GM21526 (cell line): ENCODE measurements around the gene OLA1.

Experiments
- ATAC-seq: cut with Tn5 transposase; IDR thresholded peaks from one replicate; pipeline ENCODE4 v1.9.1; 2021; ENCODE audit warnings: moderate library complexity; ENCODE audit not compliant: unreplicated experiment, low FRiP score

The OLA1 gene

DNA sequence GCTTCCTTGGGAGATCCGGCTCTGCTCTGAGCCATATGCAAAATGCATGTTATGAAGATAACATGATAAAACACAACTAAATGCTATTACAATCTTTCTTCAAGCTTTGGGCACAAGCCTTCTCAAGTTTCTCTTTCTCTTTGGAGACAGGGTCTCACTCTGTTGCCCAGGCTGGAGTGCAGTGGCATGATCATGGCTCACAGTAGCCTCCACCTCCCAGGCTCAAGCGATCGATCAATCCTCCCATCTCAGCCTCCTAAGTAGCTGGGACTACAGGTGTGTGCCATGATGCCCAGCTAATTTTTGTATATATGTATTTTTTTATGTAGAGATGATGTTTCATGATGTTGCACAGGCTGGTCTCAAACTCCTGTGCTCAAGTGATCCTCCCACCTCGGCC is 175.5 kb downstream of the OLA1 start:
- no peak for ATAC-seq

DNA sequence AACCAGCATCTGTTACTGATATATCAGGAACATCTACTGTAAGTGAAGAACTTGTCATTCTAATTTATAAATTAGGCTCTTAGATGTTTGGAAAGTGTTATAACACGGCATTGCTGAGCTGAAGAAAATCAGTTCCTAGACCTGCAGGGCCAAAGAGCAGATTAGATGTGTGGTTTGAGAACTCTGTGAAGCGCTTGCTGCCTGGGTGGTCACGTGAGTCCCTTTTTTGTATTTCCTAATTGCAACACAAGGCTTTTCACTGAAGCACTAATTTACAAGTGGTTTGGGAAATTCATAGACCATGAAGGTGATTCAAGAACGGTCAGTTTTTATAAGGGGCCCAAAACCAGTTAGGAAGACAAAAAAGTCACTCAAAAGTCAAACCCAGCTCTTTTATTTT is 176.3 kb downstream of the OLA1 start:
- no peak for ATAC-seq

DNA sequence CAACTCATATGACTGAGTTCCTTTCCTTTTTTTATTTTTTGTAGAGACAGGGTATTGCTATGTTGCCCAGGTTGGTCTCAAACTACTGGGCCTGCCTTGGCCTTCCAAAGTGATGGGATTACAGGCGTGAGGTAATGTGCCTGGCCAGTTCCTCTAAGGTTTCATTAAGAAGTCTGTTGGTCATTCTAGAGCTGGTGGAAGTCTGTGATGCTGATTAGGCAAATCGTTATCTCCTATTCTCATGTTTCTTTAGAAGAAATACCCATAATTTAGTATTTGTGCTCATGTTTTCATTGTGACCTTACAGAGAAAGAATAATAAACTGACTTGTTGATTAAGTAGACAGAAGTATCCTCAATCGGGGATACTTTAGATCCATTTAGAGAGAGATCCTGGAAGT is 177.0 kb downstream of the OLA1 start:
- ATAC-seq = no peak

DNA sequence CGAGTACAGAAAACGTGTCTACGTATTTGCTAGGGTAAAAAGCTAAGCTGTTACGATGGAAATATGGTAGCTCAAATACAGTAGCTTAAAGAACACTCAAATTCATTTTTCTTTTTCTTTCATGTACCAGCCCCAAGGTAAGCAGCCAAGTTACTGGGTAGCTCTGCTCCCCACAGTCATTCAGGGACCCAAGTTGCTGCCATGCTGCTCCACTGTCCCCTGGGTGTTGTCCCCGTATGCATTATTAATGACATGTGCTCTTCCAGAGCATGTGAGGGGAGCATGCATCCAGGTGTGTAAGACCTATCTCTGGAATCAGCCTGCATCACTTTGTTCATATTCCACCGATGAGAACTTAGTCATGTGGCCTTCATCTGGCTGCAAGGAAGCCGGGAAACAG is 178.1 kb downstream of the OLA1 start:
- no peak for ATAC-seq

DNA sequence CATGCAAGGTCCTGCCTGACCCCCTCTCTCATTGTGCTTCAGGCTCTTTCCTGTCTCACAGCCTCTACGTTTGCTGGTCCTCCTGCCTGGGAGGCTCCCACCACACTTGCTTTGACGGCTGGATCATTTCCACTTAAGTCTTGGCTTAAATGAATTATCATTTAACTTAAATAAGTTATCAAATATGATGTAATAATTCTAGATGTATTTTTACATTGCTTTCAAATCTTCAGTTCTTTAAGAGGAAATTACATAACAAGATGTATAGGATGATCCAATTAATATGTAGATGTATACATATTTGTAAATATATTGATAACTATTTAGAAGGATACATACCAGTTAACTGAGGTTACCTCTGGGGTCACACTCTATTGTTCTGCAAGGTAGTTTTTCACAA is 180.5 kb downstream of the OLA1 start:
- ATAC-seq = no peak

DNA sequence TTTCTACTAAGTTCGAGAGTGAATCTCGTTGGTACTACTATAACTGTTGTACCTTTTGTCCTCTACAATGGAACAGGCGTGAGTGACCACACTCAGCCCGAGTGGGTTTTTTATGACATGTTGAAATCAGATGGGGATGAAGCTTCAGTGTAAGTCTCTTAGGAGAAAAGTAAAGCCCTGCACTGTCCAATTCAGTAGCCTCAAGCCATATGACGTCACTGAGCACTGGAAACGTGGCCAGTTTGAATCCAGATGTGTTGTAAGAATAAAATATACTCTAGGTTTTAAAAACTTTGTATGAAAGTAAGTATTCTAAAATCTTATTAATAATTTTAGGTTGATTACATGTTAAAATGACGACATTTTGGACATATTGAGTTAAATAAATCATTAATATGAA is 181.5 kb downstream of the OLA1 start:
- ATAC-seq = no peak

DNA sequence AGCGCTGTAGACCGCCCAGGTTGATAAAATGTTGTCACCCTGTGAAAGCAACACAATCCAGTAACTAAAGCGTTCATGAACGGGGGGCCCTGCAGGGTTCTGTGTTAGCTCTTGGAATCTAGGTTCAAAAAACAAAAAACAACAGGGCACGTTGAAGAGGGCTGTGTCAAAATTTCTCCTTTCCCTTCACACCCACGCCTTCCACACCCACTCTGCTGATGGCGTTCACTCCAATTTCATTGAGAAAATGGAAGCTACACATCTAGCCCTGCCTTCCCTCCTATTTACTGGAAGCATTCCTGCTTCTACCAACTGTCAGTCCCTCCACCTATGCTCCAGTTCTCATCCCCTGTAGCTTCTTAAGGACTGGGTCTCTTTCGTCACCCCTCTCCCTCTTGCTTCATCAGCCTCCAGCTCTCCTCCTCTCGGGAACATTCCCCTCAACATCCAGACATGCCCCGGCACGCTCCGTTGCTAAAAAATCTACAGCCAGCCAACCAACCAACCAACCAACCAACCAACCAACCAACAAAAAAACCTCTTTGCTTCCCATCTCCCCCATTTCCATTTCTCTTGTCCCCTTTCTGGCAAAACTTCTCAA is 184.7 kb downstream of the OLA1 start:
- ATAC-seq = no peak

DNA sequence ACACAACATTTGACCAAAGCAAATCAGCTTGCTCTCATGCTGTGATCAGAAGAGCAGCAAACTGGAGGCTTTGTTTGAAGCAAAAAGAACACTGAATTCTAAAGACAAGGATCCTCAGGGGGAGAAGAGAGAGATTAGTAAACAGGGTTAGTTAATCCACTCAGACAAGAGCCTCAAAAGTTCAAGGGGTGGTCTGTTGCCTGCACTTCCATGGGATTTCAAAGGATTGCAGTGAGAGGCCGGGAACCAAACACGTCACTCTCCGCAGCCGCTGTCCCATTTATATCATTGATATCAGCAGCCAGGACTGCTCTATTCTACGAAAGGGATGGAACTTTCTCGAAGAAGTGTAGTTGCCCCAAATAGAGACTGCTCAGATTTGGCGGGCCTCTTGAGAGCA is 185.4 kb downstream of the OLA1 start:
- ATAC-seq = no peak

DNA sequence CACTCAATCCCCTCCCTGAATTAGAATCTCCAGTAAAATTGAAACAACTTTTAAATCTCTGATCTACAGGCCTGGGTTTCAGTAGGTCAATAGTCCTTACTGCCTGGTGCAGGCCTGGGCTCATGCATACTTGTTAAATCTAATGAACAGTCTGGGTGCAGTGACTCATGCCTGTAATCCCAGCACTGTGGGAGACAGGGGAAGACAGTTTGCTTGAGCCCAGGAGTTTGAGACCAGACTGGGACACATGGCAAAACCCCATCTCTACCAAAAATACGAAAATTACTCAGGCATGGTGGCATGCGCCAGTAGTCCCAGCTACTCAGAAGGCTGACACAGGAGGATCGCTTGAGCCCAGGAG is 188.5 kb downstream of the OLA1 start:
- no peak for ATAC-seq

DNA sequence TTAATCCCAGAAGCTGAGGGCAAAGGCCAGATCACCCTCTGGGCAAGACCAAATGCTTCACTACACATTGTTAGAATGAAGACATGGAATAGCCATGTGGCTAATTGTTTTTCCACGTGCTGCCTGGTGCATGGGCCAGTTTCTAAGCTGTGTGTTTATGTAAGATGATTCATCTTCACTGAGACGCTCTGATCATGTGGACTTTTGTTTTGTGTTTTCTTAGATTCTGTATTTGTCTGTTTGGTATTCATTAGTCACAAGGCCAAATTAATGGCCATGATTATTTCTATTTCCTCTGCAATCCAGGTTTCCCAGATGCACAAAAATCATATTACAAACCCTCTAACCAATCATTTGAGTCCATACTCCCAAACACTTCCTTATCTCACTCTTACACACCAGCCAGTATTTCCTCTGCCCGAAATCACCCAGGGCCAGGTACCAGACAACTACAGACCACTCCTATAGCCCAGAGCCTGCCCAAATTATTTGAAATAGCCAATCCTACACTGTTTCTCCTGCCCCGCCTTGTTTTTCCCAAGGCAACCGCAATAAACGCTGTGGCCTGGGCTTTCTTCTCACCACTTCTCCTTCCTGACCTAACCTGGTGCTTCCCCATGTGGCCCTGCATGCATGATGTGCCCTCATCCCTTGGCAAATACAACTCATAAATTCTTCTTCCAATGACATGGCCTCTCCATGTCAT is 189.0 kb downstream of the OLA1 start:
- ATAC-seq = no peak

DNA sequence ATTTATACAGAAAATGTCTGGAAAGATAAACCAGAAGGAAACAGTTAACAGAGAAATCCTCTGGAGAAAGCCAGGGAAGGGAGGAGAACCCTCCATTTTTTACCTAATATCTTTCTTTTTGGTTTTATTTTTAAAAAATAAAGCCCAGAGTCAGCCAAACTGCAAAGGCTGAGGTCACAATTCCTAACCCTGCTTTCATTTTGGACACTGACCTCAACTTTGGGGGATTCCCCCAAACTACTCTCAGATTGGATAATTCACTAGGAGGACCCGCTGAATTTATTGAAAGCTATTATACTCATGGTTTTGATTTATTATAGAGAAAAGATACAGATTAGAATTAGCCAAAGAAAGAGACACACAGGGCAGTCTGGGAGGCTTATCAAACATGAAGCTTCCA is 189.9 kb downstream of the OLA1 start:
- ATAC-seq = no peak

DNA sequence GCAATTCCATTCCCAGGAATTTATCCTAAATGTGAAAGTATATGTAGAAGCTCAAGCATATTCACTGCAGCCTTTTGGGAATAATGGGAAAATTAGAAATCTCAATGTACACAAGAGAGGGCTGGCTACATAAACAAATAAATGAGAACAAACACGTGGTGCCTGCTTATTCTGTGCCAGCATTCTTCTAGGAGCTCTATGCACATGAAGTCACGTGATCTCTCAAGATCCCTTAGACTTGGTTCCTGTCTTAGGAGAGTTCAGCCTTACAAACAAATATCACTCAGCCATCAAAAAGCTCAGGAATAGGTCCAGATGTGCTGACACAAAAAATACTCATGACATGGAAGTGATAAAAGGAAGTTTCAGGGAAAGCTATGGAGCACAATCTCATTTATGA is 190.3 kb downstream of the OLA1 start:
- ATAC-seq = no peak

DNA sequence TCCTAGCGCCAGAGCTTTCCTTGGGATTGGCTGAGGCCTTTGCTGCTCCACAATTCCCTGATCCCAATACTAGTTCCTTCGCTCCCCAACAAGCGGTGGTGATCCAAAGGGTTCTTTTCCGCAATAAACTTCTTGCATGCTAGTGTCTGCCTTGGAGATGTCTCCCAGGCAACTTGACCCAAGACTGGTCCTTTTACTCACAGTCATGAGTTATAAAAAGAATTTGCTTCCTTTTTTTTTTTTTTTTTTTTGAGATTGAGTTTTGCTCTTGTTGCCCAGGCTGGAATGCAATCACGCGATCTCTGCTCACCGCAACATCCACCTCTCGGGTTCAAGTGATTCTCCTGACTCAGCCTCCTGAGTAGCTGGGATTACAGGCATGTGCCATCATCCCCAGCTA is 193.4 kb downstream of the OLA1 start:
- ATAC-seq = no peak

DNA sequence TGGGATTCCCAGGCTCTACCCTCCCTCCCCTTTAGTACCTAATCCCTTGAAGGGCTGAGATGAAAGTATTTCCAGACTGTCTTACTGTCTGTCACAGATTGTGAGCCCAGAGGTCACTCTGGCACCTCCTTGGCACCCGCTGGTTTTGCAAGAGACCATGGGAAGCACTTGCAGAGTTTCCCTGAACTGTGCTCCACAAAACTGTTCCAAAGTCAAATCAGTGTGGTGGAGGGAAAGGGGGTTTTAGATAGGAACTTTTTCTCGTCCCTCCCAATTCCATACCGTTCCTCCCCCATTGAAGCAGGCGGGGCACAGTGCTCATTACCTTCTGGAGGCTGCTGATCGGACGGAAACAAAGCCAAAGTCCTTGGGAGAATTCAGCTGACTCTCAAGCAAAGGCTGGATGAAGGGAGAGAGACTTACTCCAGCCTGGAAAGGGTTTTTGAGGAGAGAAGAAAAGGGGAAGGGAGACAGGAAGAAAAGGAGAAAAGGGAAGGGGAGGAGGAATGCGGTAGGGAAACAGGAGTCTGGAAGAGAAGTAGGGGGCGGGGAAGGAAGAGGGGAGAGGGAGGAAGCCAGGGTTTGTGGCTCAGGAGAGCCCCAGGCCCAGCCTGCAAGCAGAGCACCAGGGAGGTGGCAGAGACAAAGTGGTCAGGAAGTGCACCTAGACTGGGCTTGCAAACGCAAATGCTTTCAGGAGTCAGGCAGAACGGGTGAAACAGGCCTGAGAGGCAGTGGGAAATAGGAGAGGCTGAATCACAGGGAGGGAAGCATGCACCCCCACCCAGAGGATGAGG is 194.8 kb downstream of the OLA1 start:
- ATAC-seq = no peak

DNA sequence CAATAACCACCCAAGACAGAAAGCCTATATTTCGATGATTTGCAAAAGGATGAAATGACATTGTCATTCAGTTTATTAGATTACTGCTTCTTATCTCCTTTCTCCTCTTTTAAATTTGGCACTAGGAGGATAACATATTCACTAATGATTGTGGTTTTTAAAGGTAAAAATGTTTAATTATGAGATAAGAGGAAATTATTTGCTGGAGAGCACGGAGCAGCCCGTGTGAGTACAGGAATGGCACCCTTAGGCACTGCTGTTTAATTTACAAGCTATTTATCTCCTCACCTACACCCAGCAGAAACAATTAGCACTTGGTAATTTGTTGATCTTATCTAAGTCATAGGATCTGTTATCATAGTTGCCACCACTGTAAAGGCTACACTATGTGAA is 195.8 kb downstream of the OLA1 start:
- no peak for ATAC-seq

DNA sequence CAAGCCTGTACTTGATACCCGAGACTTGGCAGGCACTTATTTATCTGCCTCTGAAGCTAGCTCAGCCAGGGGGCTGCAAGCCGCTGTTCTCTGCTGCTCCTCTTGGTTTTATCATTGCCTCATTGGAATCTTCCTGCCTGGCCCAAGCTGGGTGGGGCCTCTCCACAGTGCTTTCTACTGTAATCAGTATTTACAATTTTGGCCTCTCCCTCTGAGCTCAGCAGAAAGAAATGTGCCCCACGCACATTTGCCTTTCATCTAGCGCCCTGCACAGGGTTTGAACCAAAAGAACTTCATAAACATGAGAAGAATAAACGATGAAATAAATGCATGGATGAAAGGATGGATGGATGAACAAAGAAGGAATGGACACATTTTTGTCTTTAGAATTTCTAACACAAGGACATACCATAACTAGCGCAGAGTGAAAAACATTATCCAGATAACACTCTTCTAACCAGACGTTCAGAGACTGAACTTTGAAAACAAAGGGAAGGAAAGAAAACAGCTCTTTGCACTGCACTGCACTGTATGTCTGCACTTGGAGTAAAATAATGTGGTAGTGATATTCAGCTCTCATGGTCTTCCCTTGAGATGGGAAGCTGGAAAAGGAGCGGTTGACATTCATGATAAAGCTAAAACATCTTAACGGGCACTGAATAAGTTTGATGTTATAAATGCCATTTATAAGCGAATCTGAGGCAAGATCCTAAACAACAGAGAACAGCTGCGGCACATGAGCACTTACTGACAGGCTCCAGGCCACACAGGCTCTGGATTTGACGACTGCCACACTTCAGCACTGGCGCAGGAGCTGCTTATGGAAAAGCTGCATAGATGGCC is 196.4 kb downstream of the OLA1 start:
- no peak for ATAC-seq

DNA sequence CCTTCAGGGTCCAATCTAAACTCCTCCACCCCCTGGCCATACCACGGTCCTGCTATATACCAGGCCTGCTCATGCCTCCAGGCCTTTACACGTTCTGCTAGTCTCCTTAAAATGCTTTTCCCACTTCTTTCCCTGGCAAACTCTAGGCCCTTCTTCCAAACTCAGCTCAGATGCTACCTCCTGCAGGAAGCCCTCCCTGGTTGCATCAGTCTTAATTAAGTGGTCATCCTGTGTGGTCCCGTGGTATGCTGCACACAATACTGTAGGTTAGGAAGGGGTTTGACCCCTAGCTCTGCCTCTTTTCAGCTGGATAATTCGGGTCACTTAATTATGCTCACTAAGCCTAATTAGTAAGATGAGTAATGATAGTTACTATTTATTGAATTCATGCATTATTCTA is 197.3 kb downstream of the OLA1 start:
- no peak for ATAC-seq

DNA sequence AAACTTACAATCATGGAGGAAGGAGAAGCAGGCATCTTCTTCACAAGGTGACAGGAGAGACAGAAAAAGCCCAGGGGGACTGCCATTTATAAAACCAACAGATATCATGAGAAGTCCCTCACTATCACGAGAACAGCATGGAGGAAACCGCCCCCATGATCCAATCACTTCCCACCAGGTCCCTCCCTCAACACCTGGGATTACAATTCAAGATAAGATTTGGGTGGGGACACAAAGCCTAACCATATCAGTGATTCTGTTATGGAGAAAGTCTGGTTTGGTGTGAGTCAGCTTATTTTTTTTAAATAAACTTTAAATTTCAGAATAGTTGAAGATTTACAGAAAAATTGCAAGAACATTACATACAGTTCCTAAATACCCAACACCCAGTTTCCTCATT is 198.4 kb downstream of the OLA1 start:
- ATAC-seq = no peak

DNA sequence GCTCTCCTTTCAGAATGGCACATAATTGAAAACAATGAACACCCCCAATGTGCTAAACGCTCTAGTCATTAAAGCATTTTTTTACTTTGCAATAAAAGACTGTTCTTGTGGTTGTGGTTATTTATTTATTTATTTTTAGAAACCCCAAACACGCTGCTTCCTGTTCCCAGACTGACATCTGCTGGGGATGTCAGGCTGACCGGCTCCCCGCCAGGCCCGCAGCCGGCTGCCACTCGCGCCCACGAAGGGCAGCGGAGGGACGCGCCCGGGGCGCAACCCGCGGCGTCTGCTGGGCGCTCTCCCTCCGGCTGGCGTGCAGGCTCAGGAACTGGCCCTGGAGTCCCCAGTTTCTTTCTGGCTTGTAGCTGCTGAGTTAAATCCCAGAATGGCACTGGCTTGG is 200.1 kb downstream of the OLA1 start:
- ATAC-seq = no peak

DNA sequence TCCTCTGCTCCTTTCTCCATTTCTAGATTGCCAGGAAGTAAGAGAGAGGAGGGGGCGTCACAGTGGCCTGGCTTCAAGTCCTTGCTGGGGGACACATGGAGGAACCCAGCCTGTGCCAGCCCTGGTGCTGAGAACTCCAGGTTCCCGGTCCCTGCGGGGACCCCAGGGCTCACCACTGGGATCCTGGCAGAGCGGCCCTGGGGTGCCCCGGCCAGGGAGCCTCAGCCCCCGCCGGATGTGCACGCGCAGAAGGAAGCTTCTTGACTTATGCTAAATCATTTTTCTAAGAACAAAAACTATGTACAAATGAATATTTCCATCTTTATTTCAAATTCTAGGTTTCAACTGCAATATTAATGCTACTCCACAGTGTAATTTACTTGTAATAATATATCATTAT is 200.6 kb downstream of the OLA1 start:
- ATAC-seq = no peak

DNA sequence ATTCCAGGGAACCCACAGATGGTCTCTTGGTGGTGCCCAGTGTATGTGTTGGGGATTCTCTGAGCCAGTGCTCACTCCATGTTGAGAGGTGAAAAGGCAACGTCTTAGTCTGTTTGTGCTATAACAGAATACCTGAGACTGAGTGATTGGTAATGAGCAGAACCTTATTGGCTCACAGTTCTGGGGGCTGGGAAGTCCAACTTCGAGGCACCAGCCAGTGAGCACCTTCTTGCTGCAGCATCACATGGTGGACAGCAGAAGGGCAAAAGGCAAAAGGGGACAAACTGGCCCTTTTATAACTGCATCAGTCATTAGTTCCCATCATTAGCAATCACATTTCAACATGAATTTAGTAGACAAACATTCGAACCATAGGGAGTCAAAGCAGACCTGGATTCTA is 202.2 kb downstream of the OLA1 start:
- no peak for ATAC-seq
